Stimulated activated CD4-positive, alpha-beta T cell treated with anti-CD3 and anti-CD28 coated beads, Interleukin-4, amount 100 ng/mL, for 1 hour (primary cell): ENCODE data around the gene HES5.
"Not testable (repeated sequence)": the region's sequence is repeated elsewhere in the genome, so short reads cannot be mapped to it uniquely, and the experiment has no call there.

Source experiments
- DNase-seq: peaks from one replicate; pipeline ENCODE4 v3.0.0-alpha.2; 2020

HES5 gene

DNA sequence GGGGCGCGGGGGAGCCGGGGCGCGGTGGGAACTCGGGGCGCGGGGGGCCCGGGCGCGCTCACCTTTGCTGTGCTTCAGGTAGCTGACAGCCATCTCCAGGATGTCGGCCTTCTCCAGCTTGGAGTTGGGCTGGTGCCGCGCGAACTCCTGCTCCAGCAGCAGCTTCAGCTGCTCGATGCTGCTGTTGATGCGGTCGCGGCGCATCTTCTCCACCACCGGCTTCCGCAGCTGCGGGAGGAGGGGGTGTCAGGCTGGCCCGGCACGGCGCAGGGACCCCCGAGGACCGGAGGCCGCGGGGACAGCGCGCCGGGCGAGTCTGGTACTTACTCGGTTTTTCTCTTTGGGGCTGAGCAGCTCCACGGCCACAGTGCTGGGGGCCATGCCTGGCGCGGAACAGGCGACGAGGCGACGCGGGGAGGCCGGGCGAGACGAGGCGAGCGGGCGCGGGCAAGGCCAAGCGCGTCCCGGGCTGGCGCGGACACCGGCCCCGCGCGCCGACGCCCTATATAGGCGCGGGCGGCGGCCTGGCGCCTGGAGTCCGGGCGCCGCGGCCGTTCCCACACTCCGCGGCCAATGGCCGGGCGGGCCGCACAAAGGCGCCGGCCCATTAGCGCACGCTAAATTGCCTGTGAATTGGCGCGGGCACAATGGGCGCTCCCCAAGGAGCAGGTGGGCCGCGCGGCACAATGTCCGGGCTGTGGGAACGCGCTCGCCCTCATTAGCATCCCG lies at the start of gene HES5:
TSS of gene HES5 (minus strand) at position 480 of the 729 bp plus-strand sequence. CDS start at position 381, 99 bp downstream.
- DNase-seq = no peak

DNA sequence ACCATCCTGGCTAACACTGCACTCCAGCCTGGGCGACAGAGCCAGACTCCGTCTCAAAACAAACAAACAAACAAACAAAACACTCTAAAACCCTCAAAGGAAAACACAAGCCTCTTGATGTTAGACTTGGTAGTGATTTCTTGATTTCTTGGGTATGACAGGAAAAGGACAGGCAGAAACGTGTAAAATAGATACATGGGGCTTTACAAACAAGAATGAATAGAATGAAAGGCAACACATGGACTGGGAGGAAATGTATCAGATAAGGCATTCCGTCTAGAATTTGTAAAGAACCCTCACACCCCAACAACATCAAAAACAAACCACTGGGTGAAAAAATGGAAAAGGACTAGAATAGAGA lies 48.7 kb upstream of the HES5 start:
- DNase-seq = no peak

DNA sequence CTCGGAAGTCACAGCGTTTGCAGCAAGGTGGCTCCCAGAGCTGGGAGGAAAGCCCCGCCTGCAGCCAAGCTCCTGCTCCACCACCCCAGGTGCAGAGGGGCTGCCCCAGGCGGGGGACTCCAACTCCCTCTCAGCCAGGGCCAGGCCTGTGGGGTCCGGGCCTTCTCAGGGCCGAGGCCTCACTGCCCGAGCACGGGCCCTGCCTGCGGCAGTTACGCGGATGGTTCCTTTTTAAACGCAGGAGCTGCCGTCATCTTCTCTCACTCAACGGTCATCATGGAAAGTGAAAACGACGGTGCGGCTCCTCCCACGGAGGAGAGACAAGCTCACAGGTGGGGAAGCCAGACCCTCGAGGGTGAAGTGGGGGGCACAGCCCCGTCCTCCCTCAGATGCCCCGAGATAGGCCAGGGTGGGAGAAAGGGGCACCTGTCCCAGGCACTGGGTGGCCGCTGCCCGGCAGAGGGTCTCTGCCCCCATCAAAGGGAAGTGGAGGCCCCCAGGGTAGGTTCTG lies 47.6 kb upstream of the HES5 start:
- DNase-seq = peak; percentile 44

DNA sequence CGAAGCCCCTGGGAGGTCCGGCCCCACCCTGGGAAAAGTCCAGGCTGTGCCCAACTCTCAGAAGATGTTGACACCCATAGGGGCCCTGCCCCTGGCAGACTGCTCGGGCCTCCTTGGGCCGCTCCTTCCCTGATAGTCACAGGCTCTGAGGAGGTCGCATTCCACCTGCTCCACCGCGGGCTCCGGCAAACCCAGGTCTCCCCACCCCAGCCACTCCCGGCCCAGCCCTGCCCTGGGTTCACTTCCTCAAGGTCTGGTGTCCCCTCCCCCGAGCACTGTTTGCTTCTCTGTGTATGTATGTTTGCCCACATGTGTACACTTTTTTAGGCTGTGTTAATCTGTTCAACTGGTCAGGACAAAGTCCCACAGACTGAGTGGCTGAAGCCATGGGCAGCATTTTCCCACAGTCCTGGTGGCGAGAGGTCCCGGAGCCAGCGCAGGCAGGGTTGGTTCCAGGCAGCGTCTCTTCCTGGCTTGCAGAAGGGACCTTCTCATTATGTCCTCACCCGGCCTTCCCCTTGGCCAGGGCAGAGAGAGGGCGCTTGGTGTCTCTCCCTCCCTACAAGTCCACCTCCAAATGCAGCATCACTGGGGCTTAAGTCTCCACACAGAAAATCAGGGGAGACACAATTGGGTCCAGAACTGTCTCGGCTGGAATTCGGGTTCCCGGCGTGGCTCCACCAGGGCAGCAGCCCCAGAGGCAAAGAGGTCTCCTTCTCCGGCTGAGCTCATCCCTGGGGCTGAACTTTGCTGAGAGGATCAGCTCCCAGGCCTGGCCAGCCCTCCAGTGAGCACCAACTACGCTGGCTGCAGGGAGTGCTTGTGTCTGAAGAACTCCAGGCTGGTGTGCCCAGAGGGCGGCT lies 46.0 kb upstream of the HES5 start:
- no peak for DNase-seq

GRCh38 chr1:2574350-2574749 lies 44.3 kb upstream of the HES5 start:
- no peak for DNase-seq

DNA sequence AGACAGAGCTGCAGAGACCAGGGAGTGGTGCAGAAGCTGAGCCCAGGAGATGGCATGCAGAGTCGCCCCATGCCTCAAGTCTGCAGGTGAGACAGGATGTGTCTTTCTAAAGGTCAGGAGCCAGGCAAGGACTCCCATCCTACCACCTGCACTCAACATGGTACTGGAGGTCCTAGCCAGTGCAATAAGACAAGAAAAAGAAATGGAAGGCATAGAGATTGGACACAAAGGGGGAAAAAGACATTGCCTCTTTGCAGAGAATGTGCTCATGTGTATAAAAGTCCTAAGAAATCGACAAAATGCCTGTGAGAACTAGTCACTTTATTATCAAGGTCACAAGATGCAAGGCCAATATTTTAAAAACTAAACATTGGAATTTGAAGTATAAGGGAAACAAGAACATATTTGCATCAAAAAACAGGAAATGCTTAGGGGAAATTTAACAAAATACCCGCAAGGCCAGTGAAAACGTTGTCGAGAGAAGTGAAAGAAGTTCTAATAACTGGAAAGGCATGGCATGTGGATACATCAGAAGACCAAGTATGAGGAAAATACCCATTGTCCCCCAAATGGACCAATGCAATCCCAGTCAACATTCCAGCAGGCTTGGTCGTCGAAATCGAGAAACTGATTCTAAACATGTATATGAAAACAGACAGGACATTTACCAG lies 43.3 kb upstream of the HES5 start:
- DNase-seq = no peak

DNA sequence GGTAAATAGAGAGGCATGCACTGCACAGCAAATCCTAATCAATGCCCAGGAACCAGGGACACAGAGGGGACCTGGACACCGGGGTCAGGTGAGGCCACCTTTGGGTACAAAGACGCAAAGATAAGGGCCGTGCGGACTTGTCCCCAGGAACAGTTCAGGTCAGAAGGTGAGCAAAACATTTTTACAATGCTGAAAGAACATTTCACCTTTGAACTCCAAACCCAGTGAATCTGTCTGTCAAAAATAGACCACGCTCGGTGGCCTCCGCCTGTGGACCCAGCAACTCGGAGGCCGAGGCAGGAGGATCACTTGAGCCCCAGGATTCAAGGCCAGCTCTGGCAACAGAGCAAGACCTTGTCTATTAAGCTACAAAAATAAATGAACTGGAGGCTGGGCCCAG lies 41.3 kb upstream of the HES5 start:
- DNase-seq = no peak

DNA sequence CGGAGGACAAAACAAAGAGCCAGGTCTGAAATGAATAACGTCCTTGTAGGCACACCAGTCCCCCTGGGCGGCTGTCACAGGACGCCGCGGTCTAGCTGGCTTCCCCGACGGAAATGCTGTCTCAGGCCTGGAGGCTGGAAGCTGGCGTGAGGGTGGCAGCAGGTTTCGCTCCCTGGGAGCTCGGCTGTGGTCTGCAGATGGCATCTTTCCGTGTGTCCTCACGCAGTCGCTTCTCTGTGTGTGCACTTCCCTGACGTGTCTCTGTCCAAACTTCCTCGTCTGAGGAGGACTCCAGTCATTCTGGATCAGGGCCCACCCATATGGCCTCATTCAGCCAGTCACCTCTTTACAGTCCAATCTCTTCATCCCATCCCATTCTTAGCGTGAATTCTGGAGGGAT lies 40.3 kb upstream of the HES5 start:
- no peak for DNase-seq

DNA sequence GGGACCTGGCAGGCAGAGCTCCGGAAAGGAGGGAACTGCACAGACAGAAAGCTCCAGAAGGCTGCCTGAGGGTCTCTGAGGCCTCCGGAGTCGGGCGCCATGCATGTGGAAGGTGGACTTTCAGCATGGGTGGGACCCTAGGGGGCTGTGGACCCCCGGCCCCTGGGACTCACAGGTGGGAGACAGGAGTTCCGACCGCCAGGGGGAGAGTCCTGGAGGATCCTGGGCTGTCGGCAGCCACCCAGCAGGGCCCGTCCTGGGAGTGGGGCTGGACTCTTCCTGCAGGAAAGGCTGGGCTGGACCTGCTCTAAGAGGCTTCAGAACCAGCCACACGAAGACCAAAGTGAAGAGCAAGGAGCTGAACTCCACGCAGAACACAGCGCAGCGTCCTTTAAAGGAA lies 39.6 kb upstream of the HES5 start:
- not testable (repeated sequence) for DNase-seq

- no peak for DNase-seq
These were observed 39.0 kb upstream of the HES5 start for GRCh38 chr1:2569060-2569459.

GRCh38 chr1:2568187-2568816 lies 38.2 kb upstream of the HES5 start:
- not testable (repeated sequence) for DNase-seq

- no peak for DNase-seq
These were observed 37.1 kb upstream of the HES5 start for GRCh38 chr1:2567083-2567679.

GRCh38 chr1:2566101-2567045 lies 36.3 kb upstream of the HES5 start:
- DNase-seq = no peak

- DNase-seq = no peak
These were observed 34.8 kb upstream of the HES5 start for GRCh38 chr1:2564815-2565374.

DNA sequence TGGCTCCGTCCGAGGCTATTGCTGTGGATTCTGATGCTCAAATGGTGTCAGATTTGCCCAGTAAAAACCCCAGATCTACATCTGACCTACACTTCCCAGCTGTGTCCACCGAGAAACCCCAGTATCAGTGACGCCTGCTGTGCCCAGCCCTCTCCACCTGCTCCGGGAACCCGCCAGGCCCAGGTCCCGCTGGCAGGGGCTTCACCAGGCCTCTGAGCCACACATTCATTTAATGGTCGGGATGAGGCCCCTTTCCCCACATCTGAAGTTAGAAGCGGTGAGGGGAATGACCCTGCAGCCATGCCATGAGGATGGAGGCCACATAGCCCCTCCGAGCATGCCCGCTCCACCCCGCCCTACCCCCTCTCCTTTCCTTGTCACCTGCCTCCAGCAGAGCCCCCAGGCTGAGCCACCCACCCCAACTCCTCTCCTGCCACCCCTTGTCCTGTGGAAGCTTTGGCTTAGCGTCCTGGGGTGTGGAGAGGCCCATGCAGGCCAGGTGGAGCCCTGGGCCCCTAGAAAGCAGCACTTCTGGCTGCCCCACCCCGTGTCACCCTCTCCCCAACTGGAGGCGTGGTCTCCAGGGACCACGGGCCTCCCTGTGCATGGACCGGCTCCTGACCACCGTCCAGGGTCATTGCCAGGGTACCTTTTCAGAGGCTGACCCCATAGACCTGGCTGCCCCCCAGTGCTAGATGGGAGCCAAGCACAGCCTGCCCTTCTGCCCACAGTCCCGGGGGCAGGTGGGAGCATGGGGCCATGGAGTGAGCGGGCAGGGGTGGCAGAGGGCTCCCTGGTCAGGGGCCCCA lies 34.1 kb upstream of the HES5 start:
- DNase-seq = no peak

DNA sequence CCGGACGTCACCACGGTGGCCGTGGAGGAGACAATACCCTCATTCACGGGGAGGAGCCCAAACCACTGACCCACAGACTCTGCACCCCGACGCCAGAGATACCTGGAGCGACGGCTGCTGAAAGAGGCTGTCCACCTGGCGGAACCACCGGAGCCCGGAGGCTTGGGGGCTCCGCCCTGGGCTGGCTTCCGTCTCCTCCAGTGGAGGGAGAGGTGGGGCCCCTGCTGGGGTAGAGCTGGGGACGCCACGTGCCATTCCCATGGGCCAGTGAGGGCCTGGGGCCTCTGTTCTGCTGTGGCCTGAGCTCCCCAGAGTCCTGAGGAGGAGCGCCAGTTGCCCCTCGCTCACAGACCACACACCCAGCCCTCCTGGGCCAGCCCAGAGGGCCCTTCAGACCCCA lies 33.1 kb upstream of the HES5 start:
- DNase-seq = no peak

DNA sequence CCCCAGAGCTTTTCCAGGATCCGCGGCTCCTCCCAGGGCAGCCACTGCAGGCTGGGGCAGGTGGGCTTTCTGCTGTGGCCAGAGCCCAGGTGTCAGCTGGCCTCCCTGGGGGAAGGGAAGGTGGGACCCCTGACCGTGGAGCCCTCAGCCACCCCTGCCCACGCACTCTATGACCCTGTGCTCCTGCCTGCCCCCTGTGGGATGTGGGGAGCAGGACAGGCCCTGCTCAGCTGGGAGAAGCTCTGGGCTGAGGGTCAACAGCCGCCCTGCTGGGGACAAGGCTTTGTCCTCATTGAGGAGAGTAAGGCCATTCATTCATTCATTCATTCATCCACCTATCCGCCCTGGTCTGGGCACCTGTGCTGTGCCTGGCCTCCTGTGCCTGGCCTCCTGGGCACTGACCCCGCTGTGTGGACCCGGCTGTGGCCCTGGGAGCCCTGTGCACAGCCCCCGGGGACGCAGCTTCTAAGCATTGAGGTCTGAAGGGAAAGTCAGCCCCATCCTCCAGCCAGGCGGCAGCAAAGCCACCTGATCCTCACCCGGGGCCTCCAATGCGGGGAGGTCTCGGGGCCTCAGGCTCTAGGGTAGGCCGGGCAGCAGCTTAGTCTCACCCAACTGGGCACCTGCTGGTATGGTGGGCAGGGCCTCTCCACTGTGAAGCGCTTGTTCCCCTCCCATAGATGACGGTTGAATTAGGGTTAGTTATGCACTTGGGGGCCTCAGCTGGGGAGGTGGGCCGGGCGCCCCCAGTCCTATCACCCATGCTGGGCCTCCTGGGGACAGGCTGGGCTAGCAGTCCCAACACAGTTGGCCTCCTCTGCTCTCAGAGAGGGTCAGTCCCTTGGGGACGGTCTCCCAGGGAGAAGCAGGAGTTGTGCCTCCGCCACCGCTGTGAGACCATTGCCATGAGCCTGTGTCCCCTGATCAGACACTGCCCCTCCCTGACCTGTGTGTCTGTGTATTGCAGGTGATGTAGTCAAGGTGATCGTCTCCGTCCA lies 32.1 kb upstream of the HES5 start:
- no peak for DNase-seq

DNA sequence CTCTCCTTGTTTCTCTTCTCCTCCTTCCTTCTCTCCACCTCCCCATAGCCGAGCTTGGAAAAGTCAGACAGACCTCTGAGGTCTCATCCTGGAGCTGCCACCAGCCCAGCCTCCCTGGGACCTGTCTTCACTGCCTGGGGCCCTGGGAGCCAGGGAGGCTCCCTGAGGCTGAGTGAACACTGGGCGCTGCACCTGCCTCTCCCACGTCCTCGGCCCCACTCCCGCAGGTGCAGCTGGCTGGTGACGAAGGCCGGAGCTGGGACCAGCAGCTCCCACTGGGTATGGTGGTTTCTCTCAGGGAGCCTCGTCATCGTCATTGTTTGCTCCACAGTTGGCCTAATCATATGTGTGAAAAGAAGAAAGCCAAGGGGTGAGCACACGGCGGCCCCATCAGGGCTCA lies 31.4 kb upstream of the HES5 start:
- DNase-seq = no peak
